Stomach (tissue), 9 donors: ENCODE data around the gene ARL6IP4. TPM values are rescaled to one million over a fixed set of nuclear protein-coding genes. Genes with fewer than 3 reads are reported as not detected.

ENCODE experiments used
- DNase-seq, 2 donors: peaks; one replicate each; pipeline versions ENCODE4 v3.0.0 to v3.0.0-alpha.2; 2013 to 2019
- H3K27ac ChIP-seq, 5 donors: fragments of 200-600 bp in 4 of 5; sonication (generic) in 4 of 5; one replicate each; pipeline ENCODE4 v1.5.1; 2013 to 2019; ENCODE audit warnings: mild to moderate bottlenecking in 1 of 5, moderate library complexity in 1 of 5
- H3K27me3 ChIP-seq, 3 donors: fragments of 200-600 bp; sonication (generic); one replicate each; pipeline ENCODE4 v1.5.1; 2017 to 2019; ENCODE audit warnings: mixed run types in 1 of 3
- H3K36me3 ChIP-seq, 4 donors: fragments of 200-600 bp; sonication (generic); 1 replicate in 3 of 4; 2 replicates in 1 of 4; pipeline ENCODE4 v1.5.1; 2016 to 2019
- H3K4me1 ChIP-seq, 4 donors: fragments of 200-600 bp; sonication (generic); one replicate each; pipeline ENCODE4 v1.5.1; 2016 to 2019
- H3K4me3 ChIP-seq, 4 donors: fragments of 200-600 bp; sonication (generic) in 3 of 4; one replicate each; pipeline ENCODE4 v1.5.1; 2016 to 2019; ENCODE audit warnings: mild to moderate bottlenecking in 1 of 4
- H3K9me3 ChIP-seq, 4 donors: fragments of 200-600 bp; sonication (generic); one replicate each; pipeline ENCODE4 v1.5.1; 2016 to 2019
- CTCF ChIP-seq, 7 experiments: fragments of 450-650 bp in 4 of 7; fragments of 200-600 bp in 3 of 7; sonication (generic) in 3 of 7; IDR thresholded peaks; one replicate each; pipeline ENCODE4 v1.5.1; 2016 to 2019; ENCODE audit warnings: antibody characterized with exemption in 7 of 7, control low read depth in 2 of 7, mild to moderate bottlenecking in 1 of 7
- EP300 ChIP-seq: sonication (generic); formaldehyde crosslinking; IDR thresholded peaks from one replicate; pipeline ENCODE4 v1.6.1; 2017; ENCODE audit warnings: antibody characterized with exemption
- POLR2A ChIP-seq, 4 donors: fragments of 450-650 bp; IDR thresholded peaks; one replicate each; pipeline ENCODE4 v1.6.1; 2016; ENCODE audit warnings: antibody characterized with exemption in 4 of 4, control low read depth in 2 of 4, mild to moderate bottlenecking in 1 of 4, moderate library complexity in 1 of 4
- POLR2AphosphoS5 ChIP-seq, 3 donors: sonication (generic); formaldehyde crosslinking; IDR thresholded peaks; one replicate each; pipeline ENCODE4 v1.6.1; 2016; ENCODE audit warnings: antibody characterized with exemption in 3 of 3
- WGBS, 5 donors: extraction: QIAGEN DNeasy Blood & Tissue Kit in 3 of 5; methylation state at CpG; one replicate each; pipeline versions ENCODE4 v1.1.5 to v1.1.7; 2013 to 2018; 5-methylcytosine and 5-hydroxymethylcytosine counted together
- intact Hi-C: fragments of 100-400 bp; cut with DNase I; formaldehyde crosslinking; loops from one replicate; pipeline ENCODE4 v1.15.1; 2023; ENCODE audit warnings: low total_unique reads
- polyA plus RNA-seq, 3 donors: library from polyadenylated mRNA; stranded (reverse); fragments of 200-250 nt; gene quantifications; one replicate each; pipeline ENCODE4 v1.2.3, GENCODE V29; 2013
- total RNA-seq, 5 donors: library from RNA; depleted of rRNA; stranded (reverse); fragments of >200 nt; gene quantifications; one replicate each; pipeline versions ENCODE4 v1.1.0 to v1.2.3, GENCODE V29; 2014 to 2016
- donor health status: healthy with polysubstance abuse.
- donor health status: Bipolar disorder and iron deficiency.
- donor health status: healthy.

ARL6IP4 gene
- total and polyA plus RNA-seq, 8 donors: 104 to 432 (median 284) TPM

- DNase-seq: peak in 1 of 2 donors; percentile 85
- intact Hi-C loops: no loop called here
- Histone ChIP-seq H3K9me3 (no peaks in the 10 kb centered on the region), H3K36me3 (peaks cover 5 to 28% (median 13%) of the 10 kb centered on the region in 4 donors), H3K27me3 (no peaks in the 10 kb centered on the region), H3K27ac (peak overlapping the region; percentile 57 to 89 (median 74)), H3K4me3 (no peak overlapping the region), H3K4me1 (peaks cover 27 to 59% (median 52%) of the 10 kb centered on the region in 4 donors)
- 39 to 55% (median 48%) methylated on average over 7 to 10 of the region's 10 CpGs for WGBS, 5 donors
- TF ChIP-seq EP300 (no peak), POLR2AphosphoS5 (IDR thresholded peaks at IDR 0.05) (peak in 2 of 3 donors; percentile 29 to 43)
Measured at GRCh38 chr12:122961531-122962329, 18.8 kb upstream of the ARL6IP4 start.

GRCh38 chr12:122963941-122964265 is 16.6 kb upstream of the ARL6IP4 start:
- peak overlapping the region in 2 of 5 donors; percentile 5 to 25 for H3K27ac ChIP-seq
- 18 to 43% (median 25%) methylated on average over 8 of the region's 8 CpGs; no CpG with 5 or more reads in 1 of the 5 donors for WGBS, 5 donors
- no peaks in the 10 kb centered on the region for H3K9me3 ChIP-seq
- no peaks in the 10 kb centered on the region for H3K27me3 ChIP-seq
- peaks cover 5 to 13% (median 12%) of the 10 kb centered on the region in 4 donors for H3K36me3 ChIP-seq
- peaks cover 27 to 61% (median 53%) of the 10 kb centered on the region in 4 donors for H3K4me1 ChIP-seq
- intact Hi-C loops: no loop called here
- no peak overlapping the region for H3K4me3 ChIP-seq
- peak; percentile 58 to 76 for DNase-seq
- no peak for TF ChIP-seq CTCF (IDR thresholded peaks at IDR 0.05)

- WGBS, 5 donors: 74 to 81% (median 77%) methylated on average over 17 to 19 of the region's 19 CpGs
- Histone ChIP-seq H3K27me3 (no peaks in the 10 kb centered on the region), H3K4me3 (no peak overlapping the region), H3K9me3 (no peaks in the 10 kb centered on the region), H3K4me1 (peaks cover 27 to 64% (median 55%) of the 10 kb centered on the region in 4 donors), H3K36me3 (peaks cover 1 to 5% (median 5%) of the 10 kb centered on the region in 4 donors), H3K27ac (peak overlapping the region in 1 of 5 donors; percentile 70)
- no peak for DNase-seq
- TF ChIP-seq EP300 (no peak), CTCF (IDR thresholded peaks at IDR 0.05) (no peak), POLR2A (IDR thresholded peaks at IDR 0.05) (no peak), POLR2AphosphoS5 (IDR thresholded peaks at IDR 0.05) (no peak)
- intact Hi-C loops: no loop called here
Measured at GRCh38 chr12:122964439-122965257, 15.8 kb upstream of the ARL6IP4 start.

GRCh38 chr12:122965321-122965751 is 15.1 kb upstream of the ARL6IP4 start:
- Histone ChIP-seq H3K36me3 (no peaks in the 10 kb centered on the region), H3K4me1 (peaks cover 27 to 70% (median 57%) of the 10 kb centered on the region in 4 donors), H3K4me3 (peak overlapping the region; percentile 51 to 67 (median 54)), H3K27me3 (no peaks in the 10 kb centered on the region), H3K9me3 (no peaks in the 10 kb centered on the region), H3K27ac (peak overlapping the region in 2 of 5 donors; percentile 69 to 70)
- 56 to 68% (median 65%) methylated on average over 9 to 12 of the region's 12 CpGs for WGBS, 5 donors
- no peak for DNase-seq
- TF ChIP-seq CTCF (IDR thresholded peaks at IDR 0.05) (no peak), POLR2A (IDR thresholded peaks at IDR 0.05) (no peak), EP300 (no peak), POLR2AphosphoS5 (IDR thresholded peaks at IDR 0.05) (no peak)
- intact Hi-C loops: no loop called here
